NCI-H2196 (cell line): Measurements from ENCODE around the gene DOCK8.

Experiments used
- DNase-seq: peaks from one replicate; lab custom pipeline; 2025; ENCODE audit not compliant: unreplicated experiment; lab: John Stamatoyannopoulos, UW

Gene DOCK8

GRCh38 chr9:362561-363273, 148.1 kb downstream of the DOCK8 start:
- no peak for DNase-seq

GRCh38 chr9:363274-363612, 148.6 kb downstream of the DOCK8 start:
- DNase-seq, result no peak

DNA sequence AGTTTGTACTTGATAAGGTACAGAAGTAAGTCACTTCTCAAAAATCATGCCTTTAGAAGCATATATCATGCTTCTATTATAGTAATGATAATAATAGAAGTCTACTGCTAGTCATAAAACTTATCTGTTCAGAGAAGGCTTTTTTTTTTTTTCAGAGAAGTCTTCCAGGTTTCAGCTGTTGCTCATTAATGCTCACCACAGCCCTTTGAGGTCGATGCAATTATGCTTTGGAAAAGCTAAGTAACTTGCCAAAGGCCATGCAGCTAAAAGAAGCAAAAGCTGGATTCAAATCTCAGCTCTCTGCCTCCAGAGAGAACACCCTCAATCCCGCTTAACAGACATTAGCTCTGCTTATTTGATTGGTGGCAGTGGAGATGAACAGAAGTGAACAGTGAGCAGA, 150.8 kb downstream of the DOCK8 start:
- DNase-seq, result no peak

- no peak for DNase-seq
Measured at GRCh38 chr9:366620-367019, 152.0 kb downstream of the DOCK8 start.

DNA sequence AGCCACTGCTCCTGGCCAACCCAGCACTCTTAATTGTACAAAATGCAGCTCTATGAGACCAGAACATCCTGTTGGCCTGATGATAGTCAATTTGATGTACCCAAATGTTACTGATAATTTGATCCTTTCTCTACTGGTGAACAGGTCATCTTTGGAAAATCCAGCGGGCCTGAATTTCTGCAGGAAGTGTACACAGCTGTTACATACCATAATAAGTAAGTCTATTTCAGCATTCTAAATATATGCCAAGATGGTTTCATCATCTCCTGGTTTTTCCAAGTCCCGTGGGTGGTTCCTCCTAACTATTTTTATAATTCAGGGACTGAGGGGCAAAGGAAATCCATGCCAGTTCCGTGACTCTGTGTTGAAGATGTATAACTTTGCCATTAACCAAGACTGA, 155.4 kb downstream of the DOCK8 start:
- no peak for DNase-seq

DNA sequence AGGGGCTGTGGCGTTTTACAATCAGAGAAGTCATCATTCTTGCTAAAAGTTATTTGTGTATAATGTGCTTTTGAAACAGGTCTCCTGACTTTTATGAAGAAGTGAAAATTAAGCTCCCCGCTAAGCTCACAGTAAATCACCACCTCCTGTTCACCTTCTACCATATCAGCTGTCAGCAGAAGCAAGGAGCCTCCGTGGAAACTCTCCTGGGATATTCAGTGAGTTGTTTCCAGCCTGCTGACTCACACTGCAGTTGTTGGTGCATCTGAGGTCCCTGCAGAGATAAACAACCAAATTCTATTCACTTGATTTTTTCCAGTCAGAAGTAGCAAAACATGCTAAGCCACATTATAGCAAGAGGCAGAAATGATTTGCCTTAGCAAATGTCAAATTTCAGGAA, 156.7 kb downstream of the DOCK8 start:
- DNase-seq, result no peak

DNA sequence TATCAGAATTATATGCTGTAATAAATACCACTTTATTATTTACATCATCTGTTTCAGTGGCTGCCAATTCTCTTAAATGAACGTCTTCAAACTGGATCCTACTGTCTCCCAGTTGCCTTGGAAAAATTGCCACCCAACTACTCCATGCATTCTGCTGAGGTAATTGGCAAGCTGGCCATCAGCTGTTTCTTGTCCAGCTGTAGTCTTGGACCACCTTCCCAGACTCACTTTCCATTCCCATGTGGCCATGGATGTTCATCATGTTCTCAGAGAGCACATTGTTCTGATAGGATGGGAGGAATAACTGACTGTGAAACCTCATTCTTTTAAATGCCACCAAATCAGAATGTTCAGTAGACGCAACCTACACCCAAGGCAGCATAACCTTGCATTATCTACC, 157.5 kb downstream of the DOCK8 start:
- DNase-seq, result no peak

- no peak for DNase-seq
Measured at GRCh38 chr9:373759-374206, 159.1 kb downstream of the DOCK8 start.

GRCh38 chr9:374736-375135, 160.1 kb downstream of the DOCK8 start:
- no peak for DNase-seq

DNA sequence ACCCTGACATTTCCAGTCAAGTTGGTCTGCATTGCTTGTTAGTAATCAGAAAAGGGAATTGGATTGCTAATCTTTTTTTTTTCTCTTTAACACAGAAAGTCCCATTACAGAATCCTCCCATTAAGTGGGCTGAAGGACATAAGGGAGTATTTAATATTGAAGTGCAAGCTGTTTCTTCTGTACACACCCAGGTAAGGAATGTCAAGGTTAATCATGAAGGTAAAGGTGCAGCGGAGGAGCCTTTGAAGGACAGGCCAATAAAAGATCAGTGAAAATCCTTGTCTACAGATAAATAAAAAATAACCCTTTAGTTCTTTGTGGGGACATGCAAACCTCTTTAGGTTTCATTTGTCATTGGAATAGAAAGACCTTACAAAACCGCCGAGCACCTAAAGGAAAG, 161.4 kb downstream of the DOCK8 start:
- DNase-seq, result no peak

DNA sequence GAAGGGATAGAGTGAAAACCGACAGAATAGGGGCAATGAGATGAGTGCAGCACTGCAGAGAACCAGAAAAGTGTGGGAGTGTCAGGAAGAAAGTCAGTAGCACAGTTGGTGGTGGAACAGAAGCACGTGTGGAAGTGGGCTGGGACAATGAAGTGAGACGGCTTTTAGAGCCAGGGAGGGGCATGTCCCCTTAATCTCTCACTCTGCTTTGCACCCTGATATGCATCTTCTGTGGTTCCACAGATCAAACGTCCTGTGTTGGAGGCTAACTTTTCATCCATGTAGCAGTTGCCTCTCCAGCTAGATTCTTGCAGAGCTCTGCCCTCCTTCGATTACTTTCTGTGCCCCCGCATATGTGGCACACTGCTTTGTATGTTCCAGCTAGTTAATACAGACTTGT, 163.6 kb downstream of the DOCK8 start:
- DNase-seq, result no peak

GRCh38 chr9:382383-382782, 167.7 kb downstream of the DOCK8 start:
- no peak for DNase-seq

DNA sequence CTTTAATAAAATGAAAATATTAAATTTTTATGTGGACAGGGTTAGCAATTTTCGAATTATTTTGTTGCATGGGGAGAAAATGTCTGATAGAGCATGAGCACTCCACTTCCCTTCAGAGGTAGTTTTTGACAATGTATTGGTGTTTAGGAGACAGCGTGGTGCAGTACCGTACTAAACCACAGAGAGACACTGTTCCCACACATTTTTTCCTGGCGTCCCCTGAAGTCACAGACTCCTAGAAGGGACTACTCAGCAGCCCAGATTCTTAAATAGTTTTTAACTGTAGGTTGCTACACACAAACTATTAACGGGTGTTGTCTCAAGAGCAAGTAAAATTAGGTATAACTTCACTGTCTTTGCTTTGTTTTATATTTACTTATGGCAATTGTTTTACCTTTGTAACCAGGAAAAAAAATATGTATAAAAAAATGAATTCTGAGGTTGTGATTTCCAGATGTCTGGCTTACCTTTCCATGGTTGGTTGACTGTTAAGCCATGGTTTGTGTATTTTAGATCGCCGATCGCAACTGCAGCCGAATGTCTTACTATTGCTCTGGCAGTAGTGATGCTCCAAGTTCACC, 171.2 kb downstream of the DOCK8 start:
- DNase-seq, result peak; percentile 87

DNA sequence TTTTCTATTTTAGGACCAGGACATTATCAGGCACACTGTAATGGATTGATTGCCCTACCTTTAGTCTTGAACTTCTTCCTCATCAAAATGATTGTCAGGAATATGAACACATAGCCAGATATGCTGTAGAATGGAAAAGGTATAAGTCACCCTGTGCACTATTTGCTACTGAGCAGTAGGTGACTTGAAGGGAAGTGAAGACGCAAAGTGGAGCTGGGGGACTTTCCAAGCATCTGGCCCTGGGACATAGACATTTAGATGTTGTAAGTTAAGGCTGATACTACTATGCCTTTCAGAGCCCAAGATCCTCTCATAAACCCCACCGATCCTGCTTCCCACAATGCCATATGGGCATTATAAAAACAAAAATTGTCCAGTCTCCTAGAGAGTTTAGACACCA, 174.5 kb downstream of the DOCK8 start:
- no peak for DNase-seq

DNA sequence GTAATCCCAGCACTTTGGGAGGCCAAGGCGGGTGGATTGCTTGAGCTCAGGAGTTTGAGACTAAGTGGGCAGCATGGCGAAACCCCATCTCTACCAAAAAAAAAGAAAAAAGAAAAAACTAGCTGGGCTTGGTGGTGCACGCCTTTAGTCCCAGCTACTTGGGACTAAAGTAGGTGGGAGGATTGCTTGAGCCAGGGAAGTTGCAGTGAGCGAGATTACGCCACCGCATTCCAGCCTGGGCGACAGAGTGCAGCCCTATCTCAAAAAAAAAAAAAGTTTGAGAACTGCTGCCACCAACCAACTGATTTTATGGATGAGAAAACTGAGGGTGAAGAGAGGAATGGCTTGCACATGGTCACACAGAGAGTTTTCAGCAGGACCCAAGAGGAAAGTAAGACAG, 175.1 kb downstream of the DOCK8 start:
- no peak for DNase-seq

DNA sequence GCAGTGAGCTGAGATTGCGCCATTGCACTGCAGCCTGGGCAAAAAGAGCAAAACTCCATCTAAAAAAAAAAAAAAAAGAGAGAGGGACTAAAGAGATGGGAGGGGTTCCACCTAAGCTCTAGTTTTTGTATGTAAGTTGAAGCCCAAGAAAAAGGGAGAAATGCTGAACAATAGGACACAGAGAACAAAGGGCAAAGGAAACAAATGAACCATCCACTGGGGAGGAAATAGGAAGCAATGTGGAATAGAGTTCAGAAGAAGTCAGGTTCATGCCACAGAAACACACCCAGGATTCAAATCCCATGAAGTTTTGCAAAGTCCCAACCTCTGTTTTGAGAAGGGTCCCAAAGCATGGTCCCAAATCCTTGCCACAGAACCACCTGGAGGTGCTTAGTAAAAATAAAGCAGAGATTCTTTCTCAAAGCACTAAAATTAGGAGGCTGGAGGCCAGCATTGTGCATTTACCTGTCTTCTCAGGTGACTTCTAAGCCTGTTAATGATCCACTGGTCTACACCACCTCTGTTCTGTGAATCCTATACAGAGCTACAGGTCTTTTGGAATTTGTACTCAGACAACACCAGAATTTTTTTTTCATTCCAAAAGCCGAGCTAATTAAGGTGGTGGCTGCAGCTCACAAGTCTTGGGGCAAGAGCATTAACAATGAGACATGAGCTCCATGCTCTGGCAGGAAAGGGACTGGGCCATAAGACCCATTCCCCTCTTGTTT, 177.6 kb downstream of the DOCK8 start:
- no peak for DNase-seq

- no peak for DNase-seq
Measured at GRCh38 chr9:394347-395052, 179.8 kb downstream of the DOCK8 start.

DNA sequence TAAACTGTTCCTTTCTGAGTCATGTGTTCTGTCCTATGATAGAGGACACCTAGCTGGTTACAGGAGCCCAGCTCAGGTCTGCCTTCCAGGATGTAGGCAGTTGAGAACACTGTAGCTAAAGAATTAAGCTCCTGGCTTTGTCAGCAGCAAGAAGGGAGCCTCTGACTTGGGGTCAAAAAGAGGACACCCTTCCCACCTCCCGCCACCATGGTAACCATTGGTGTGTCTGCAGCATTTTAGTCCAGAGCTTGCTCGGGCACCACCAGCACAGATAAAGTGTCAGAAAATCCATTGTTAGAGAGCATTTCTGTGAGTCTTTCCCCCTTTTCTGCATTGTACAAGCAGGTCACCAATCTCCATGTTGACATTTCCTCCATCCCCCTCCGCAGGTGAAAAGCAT, 181.7 kb downstream of the DOCK8 start:
- DNase-seq, result no peak

GRCh38 chr9:398085-398484, 183.4 kb downstream of the DOCK8 start:
- no peak for DNase-seq

- no peak for DNase-seq
Measured at GRCh38 chr9:401223-401622, 186.6 kb downstream of the DOCK8 start.

DNA sequence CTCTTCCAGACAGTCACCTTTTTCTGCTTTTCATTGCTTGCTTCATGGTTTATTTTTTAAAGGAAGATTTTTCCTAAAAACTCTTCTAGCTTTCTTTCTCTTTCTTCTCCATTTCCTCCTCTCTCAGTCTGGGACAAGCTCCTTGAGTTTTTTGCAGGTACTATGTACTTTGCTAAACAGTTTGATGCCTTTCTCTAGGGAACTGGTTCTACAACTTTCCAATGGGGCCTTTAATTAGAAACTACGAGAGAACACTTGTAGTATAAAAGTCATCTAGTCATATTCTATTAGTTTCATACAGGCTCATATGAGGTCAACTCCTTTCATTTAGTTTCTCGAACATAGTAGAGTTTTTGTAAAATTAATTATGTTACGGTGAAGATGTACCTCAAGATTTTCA, 189.6 kb downstream of the DOCK8 start:
- DNase-seq, result no peak

- no peak for DNase-seq
Measured at GRCh38 chr9:405341-405740, 190.7 kb downstream of the DOCK8 start.
